Upper lobe of left lung (tissue), 4 donors: ENCODE results near the gene CBFA2T3.

Experiments used
- CTCF ChIP-seq, 6 experiments: fragments of 450-650 bp in 4 of 6; fragments of 200-600 bp in 2 of 6; sonication (generic) in 2 of 6; IDR thresholded peaks; one replicate each; pipeline ENCODE4 v1.5.1; 2016 to 2019; ENCODE audit warnings: antibody characterized with exemption in 6 of 6
- EP300 ChIP-seq, 4 donors: sonication (generic); formaldehyde crosslinking; IDR thresholded peaks; one replicate each; pipeline ENCODE4 v1.5.1; 2017; ENCODE audit warnings: antibody characterized with exemption in 4 of 4, control low read depth in 2 of 4
- POLR2A ChIP-seq, 4 donors: fragments of 450-650 bp; IDR thresholded peaks; one replicate each; pipeline ENCODE4 v1.5.1; 2016 to 2017; ENCODE audit warnings: antibody characterized with exemption in 4 of 4, mild to moderate bottlenecking in 2 of 4

DNA sequence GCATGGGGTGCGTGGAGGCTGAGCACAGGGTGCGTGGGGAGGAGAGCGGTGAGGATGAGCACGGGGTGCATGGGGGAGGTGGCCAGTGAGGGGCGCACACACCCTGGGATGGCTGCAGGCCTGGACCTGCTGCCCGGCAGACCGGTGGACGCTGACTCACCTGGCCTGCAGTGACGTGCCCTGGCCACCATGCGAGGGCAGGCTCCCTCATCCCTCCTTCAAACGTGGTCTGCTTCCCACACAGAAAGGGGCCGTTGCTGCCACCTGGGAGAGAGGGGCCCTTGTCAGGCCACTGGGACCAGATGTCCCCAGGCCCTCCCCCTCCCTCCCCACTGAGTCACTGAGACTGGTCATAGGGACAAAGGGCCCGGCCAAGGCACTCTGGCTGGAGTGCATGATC lies 145.2 kb downstream of the CBFA2T3 start:
- TF ChIP-seq CTCF (IDR thresholded peaks at IDR 0.05) = no peak
- TF ChIP-seq POLR2A (IDR thresholded peaks at IDR 0.05) = no peak
- TF ChIP-seq EP300 (IDR thresholded peaks at IDR 0.05) = no peak
